ENCODE measurements around the gene ECSIT.
"Not testable (repeated sequence)": the region's sequence is repeated elsewhere in the genome, so short reads cannot be mapped to it uniquely, and the experiment has no call there.

Gene ECSIT, protein sequence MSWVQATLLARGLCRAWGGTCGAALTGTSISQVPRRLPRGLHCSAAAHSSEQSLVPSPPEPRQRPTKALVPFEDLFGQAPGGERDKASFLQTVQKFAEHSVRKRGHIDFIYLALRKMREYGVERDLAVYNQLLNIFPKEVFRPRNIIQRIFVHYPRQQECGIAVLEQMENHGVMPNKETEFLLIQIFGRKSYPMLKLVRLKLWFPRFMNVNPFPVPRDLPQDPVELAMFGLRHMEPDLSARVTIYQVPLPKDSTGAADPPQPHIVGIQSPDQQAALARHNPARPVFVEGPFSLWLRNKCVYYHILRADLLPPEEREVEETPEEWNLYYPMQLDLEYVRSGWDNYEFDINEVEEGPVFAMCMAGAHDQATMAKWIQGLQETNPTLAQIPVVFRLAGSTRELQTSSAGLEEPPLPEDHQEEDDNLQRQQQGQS

DNA sequence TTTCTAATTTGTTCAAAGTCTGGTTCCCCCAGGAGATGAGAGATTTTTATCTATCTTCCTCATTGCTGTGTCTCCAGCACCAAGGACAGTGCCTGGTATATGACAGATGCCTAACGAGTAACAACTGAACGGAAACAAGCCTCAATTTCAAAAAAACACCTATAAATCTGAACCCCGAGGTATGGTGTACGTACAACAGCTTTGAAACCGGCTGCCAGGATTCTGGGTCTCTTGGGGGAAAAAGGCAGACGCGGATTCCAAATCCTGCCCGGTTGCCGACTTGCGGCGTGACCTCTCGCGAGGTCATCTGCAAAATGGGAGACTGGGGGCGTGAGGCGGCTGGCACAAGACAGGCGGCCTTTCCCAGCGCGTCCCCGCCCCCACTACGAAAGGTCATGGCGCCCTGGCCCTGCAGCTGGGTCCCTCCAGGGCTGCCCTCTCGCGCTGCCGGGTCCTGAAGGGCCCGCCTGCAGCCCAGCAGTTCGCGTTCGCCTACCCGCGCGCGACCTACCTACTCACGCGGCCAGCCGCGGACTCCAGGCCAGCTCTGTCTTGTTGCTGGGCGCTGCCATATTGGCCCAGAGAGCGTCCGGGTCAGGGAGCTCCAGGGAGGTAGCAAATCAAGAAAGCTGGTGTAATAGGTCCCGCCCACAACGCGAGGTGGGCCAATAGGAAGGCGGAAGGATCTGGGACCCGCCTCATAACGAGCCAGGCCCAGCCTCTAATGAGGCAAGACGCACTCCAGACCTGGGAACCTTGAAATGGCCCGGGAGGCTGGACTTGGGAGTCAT, at the start of gene ECSIT:
ECSIT (minus strand) TSS at position 584 of the 791 bp plus-strand sequence. CDS start 9,964 bp downstream, outside the sequence.
- POLR2A ChIA-PET (ENCODE audit: low non-redundant PET): interaction anchor here (0.5 to 1.1 kb wide), 4 partner anchors 14 to 147 kb away, joined by 3 to 6 read pairs (median 4); partner anchors contain the start of gene ELOF1
- H3K27ac ChIP-seq: peak within 1 kb of the TSS; percentile 93
- TF ChIP-seq, protein P1, sequence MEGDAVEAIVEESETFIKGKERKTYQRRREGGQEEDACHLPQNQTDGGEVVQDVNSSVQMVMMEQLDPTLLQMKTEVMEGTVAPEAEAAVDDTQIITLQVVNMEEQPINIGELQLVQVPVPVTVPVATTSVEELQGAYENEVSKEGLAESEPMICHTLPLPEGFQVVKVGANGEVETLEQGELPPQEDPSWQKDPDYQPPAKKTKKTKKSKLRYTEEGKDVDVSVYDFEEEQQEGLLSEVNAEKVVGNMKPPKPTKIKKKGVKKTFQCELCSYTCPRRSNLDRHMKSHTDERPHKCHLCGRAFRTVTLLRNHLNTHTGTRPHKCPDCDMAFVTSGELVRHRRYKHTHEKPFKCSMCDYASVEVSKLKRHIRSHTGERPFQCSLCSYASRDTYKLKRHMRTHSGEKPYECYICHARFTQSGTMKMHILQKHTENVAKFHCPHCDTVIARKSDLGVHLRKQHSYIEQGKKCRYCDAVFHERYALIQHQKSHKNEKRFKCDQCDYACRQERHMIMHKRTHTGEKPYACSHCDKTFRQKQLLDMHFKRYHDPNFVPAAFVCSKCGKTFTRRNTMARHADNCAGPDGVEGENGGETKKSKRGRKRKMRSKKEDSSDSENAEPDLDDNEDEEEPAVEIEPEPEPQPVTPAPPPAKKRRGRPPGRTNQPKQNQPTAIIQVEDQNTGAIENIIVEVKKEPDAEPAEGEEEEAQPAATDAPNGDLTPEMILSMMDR (conservative IDR thresholded peaks at IDR 0.05; ENCODE audit: low read depth): no peak
- DNase-seq (ENCODE audit: low spot score): peak; percentile 97
- CTCF ChIA-PET: interaction anchor here (0.6 to 0.7 kb wide), 2 partner anchors 142 to 146 kb away, joined by 3 read pairs; no protein-coding TSS in a partner anchor

DNA sequence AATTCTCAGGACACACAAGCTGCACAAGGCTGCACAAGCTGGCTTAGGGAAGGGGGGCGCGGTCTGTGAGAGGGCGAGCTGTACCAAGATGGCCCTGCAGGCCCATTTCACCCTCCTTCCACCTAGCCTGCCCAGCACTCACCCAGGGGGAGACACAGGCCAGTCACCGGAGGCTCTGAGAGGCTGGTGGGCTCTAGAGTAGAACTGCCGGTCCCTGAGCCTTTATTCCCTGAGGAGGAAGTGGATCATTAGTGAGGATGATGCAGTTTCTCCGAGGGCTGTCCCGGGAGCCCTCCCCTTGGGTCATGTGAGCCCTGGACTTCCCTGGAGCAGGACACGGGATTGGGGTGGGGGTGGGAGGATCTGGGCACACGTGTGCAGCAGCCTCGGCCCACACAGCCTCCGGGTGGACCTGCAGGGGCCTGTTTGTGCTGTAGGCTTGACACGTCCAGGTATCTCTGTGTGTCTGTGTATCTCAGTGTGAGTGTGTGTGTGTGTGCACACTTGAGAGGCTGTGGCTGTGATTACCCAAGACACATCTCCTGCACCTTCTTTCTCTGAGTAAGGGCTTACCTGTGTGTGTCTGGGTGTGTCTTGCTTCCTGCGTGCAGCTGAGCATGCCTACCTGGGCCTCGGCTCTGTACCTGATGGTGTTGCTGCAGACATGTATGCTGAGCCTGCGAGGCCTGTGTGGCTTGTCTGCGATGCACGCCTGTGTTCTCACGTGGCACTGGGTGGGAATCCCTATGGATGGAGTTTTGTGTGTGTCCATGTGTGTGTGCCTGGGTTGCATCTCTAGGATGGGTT, 48.7 kb upstream of the ECSIT start, which contains the start of gene ACP5:
ACP5 (minus strand) TSS at position 195 of the 807 bp plus-strand sequence. CDS start 328 bp downstream, outside the sequence.
- DNase-seq (ENCODE audit: low spot score): no peak
- TF ChIP-seq, protein P1 (conservative IDR thresholded peaks at IDR 0.05; ENCODE audit: low read depth): no peak
- ChIA-PET POLR2A (ENCODE audit: low non-redundant PET) (no interaction called here), CTCF (interaction anchor here (0.6 kb wide), 1 partner anchor 32 kb away, joined by 4 read pairs; no protein-coding TSS in a partner anchor)
- peak within 1 kb of the TSS; percentile 21 for H3K27ac ChIP-seq

DNA sequence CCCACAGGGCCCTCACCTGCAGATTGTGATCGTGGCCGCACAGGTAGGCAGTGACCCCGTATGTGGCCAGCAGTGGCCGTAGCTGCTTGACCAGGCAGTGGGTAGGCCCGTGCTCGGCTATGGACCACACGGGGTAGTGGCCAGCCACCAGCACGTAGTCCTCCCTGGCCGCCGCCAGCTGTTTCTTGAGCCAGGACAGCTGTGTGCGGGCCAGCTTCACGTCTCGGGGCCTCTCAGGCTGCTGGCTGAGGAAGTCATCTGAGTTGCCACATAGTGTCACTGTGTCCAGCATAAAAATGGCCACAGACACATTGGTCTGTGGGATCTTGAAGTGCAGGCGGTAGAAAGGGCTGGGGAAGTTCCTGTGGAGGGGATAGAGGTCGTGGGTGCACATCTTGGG, 47.3 kb upstream of the ECSIT start:
- ChIA-PET POLR2A (ENCODE audit: low non-redundant PET) (interaction anchor here (0.6 kb wide), 1 partner anchor 17 kb away, joined by 8 read pairs; the partner anchor contains the start of gene ELOF1), CTCF (no interaction called here)
- TF ChIP-seq, protein P1 (conservative IDR thresholded peaks at IDR 0.05; ENCODE audit: low read depth): no peak
- no peak overlapping the region for H3K27ac ChIP-seq
- DNase-seq (ENCODE audit: low spot score): no peak

DNA sequence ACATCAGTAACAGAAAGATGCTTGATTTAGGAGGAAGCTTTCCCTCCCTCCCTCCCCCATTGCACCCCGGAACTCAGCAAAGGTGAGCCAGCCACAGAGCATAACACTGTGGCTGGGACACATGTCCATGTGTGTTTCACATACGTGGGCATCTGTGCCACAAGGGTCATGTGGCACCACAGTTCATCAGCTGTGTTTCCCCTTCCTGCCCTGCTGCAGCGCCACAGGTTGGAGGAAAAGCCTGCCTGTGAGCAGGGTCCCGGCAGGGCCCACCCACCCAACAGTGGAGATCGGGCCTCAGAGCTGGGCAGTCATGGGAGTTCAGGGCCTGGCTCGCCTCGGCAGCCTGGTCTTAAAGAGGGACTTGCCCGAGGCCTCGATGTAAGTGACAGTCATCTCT, 45.8 kb upstream of the ECSIT start:
- TF ChIP-seq, protein P1 (conservative IDR thresholded peaks at IDR 0.05; ENCODE audit: low read depth): no peak
- ChIA-PET POLR2A (ENCODE audit: low non-redundant PET) (no interaction called here), CTCF (no interaction called here)
- no peak overlapping the region for H3K27ac ChIP-seq
- no peak for DNase-seq (ENCODE audit: low spot score)

DNA sequence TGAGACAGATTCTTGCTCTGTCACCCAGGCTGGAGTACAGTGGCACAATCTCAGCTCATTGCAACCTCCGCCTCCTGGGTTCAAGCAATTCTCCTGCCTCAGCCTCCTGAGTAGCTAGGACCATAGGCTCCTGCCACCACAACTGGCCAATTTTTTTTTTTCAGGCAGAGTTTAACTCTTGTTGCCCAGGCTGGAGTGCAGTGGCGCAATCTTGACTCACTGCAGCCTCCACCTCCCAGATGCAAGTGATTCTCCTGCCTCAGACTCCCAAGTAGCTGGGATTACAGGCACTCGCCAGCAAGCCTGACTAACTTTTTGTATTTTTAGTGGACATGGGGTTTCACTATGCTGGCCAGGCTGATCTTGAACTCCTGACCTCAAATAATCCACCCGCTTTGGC, 44.8 kb upstream of the ECSIT start:
- DNase-seq (ENCODE audit: low spot score); H3K27ac ChIP-seq; POLR2A ChIA-PET (ENCODE audit: low non-redundant PET): not testable (repeated sequence)
- CTCF ChIA-PET: interaction anchor here (1.2 kb wide), 1 partner anchor 15 kb away, joined by 3 read pairs; the partner anchor contains the start of gene ELOF1

DNA sequence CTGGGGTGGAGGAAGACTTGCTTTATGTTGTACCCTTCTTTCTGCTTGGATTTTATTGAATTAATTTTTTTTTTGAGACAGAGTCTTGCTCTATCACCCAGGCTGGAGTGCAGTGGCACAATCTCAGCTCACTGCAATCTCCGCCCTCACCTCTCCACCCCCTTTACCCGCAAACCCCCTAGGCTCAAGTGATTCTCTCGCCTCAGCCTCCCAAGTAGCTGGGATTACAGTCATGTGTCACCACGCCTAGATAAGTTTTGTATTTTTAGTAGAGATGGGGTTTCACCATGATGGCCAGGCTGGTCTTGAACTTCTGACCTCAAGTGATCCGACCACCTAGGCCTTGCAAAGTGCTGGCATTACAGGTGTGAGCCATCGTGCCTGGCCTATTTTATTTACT, 44.4 kb upstream of the ECSIT start:
- CTCF ChIA-PET: interaction anchor here (0.7 to 1.2 kb wide), 2 partner anchors 14 to 108 kb away, joined by 3 to 4 read pairs; partner anchors contain the start of gene ELOF1
- POLR2A ChIA-PET (ENCODE audit: low non-redundant PET): not testable (repeated sequence)

More for the DNA sequence above, 44.4 kb upstream of the ECSIT start:
- not testable (repeated sequence) for H3K27ac ChIP-seq; DNase-seq (ENCODE audit: low spot score)

All from RWPE1 (cell line).